ENCODE measurements around the gene OVOL1.

- no peak for TF ChIP-seq CTCF (IDR thresholded peaks at IDR 0.05)
- no peak for TF ChIP-seq EZH2 (IDR thresholded peaks at IDR 0.05; ENCODE audit: borderline replicate concordance, insufficient read depth, low read depth, low read length, poor library complexity, severe bottlenecking)
Observed at GRCh38 chr11:65786786-65787636, at the start of gene OVOL1.
